Urinary bladder (tissue), 4 donors: ENCODE measurements around the gene CCM2L. TPM values are rescaled to one million over a fixed set of nuclear protein-coding genes. Genes with fewer than 3 reads are reported as not detected.

Experiments
- DNase-seq: peaks from one replicate; pipeline ENCODE4 v3.0.0-alpha.2; 2015; ENCODE audit errors: extremely low spot score
- H3K27ac ChIP-seq: one replicate; pipeline ENCODE4 v1.5.1; 2013; ENCODE audit warnings: low read depth, mild to moderate bottlenecking, moderate library complexity
- H3K36me3 ChIP-seq: one replicate; pipeline ENCODE4 v1.6.1; 2013; ENCODE audit warnings: mild to moderate bottlenecking, moderate library complexity; ENCODE audit not compliant: insufficient read depth
- H3K4me1 ChIP-seq: one replicate; pipeline ENCODE4 v1.6.1; 2013; ENCODE audit warnings: mild to moderate bottlenecking, moderate library complexity; ENCODE audit not compliant: insufficient read depth
- H3K4me3 ChIP-seq: one replicate; pipeline ENCODE4 v1.5.1; 2013; ENCODE audit warnings: low read depth, low read length
- WGBS: extraction: QIAGEN DNeasy Blood & Tissue Kit; methylation state at CpG from one replicate; pipeline ENCODE4 v1.1.7; 2013; 5-methylcytosine and 5-hydroxymethylcytosine counted together
- polyA plus RNA-seq: library from polyadenylated mRNA; stranded (reverse); fragments of 200-250 nt; gene quantifications from one replicate; pipeline ENCODE4 v1.2.3, GENCODE V29; 2013
- total RNA-seq: library from RNA; depleted of rRNA; stranded (reverse); fragments of >200 nt; gene quantifications from one replicate; pipeline ENCODE4 v1.2.3, GENCODE V29; 2014
- donor health status: healthy with polysubstance abuse.
- donor health status: healthy.

Gene CCM2L
- total and polyA plus RNA-seq, 2 donors: 5.8 to 9.3 TPM

- Histone ChIP-seq H3K4me1 (no peaks in the 10 kb centered on the region), H3K27ac (no peak overlapping the region), H3K4me3 (no peak overlapping the region), H3K36me3 (no peaks in the 10 kb centered on the region)
- DNase-seq: no peak
- WGBS: 63% methylated on average over 6 of the region's 6 CpGs
Measured at GRCh38 chr20:32067234-32067821, 57.1 kb downstream of the CCM2L start.

- no peaks in the 10 kb centered on the region for H3K4me1 ChIP-seq
- WGBS: 97% methylated on average over 2 of the region's 2 CpGs
- H3K27ac ChIP-seq: no peak overlapping the region
- no peaks in the 10 kb centered on the region for H3K36me3 ChIP-seq
- no peak for DNase-seq
- no peak overlapping the region for H3K4me3 ChIP-seq
Measured at GRCh38 chr20:32068174-32068573, 57.9 kb downstream of the CCM2L start.

GRCh38 chr20:32069711-32070110 lies 59.5 kb downstream of the CCM2L start:
- no peaks in the 10 kb centered on the region for H3K4me1 ChIP-seq
- no peak overlapping the region for H3K4me3 ChIP-seq
- no peak for DNase-seq
- H3K36me3 ChIP-seq: no peaks in the 10 kb centered on the region
- H3K27ac ChIP-seq: no peak overlapping the region

GRCh38 chr20:32070282-32070681 lies 60.0 kb downstream of the CCM2L start:
- 77% methylated on average over 1 of the region's 1 CpG for WGBS
- H3K4me1 ChIP-seq: no peaks in the 10 kb centered on the region
- H3K36me3 ChIP-seq: no peaks in the 10 kb centered on the region
- H3K27ac ChIP-seq: no peak overlapping the region
- DNase-seq: no peak
- no peak overlapping the region for H3K4me3 ChIP-seq

GRCh38 chr20:32070690-32071213 lies 60.5 kb downstream of the CCM2L start:
- H3K4me1 ChIP-seq: no peaks in the 10 kb centered on the region
- DNase-seq: no peak
- 31% methylated on average over 4 of the region's 4 CpGs for WGBS
- no peak overlapping the region for H3K27ac ChIP-seq
- H3K4me3 ChIP-seq: no peak overlapping the region
- H3K36me3 ChIP-seq: no peaks in the 10 kb centered on the region

GRCh38 chr20:32071395-32072167 lies 61.3 kb downstream of the CCM2L start:
- Histone ChIP-seq H3K27ac (no peak overlapping the region), H3K4me1 (no peaks in the 10 kb centered on the region), H3K4me3 (no peak overlapping the region), H3K36me3 (no peaks in the 10 kb centered on the region)
- WGBS: 81% methylated on average over 17 of the region's 17 CpGs
- no peak for DNase-seq

GRCh38 chr20:32072168-32072750 lies 62.0 kb downstream of the CCM2L start:
- WGBS: 73% methylated on average over 6 of the region's 6 CpGs
- Histone ChIP-seq H3K27ac (no peak overlapping the region), H3K36me3 (no peaks in the 10 kb centered on the region), H3K4me1 (no peaks in the 10 kb centered on the region), H3K4me3 (no peak overlapping the region)
- DNase-seq: no peak

- H3K4me1 ChIP-seq: no peaks in the 10 kb centered on the region
- 88% methylated on average over 1 of the region's 1 CpG for WGBS
- no peak for DNase-seq
- H3K4me3 ChIP-seq: no peak overlapping the region
- H3K27ac ChIP-seq: no peak overlapping the region
- H3K36me3 ChIP-seq: no peaks in the 10 kb centered on the region
Measured at GRCh38 chr20:32075534-32075933, 65.3 kb downstream of the CCM2L start.

GRCh38 chr20:32077190-32077589 lies 67.0 kb downstream of the CCM2L start:
- H3K36me3 ChIP-seq: no peaks in the 10 kb centered on the region
- WGBS: 70% methylated on average over 4 of the region's 4 CpGs

GRCh38 chr20:32078322-32078721 lies 68.1 kb downstream of the CCM2L start:
- H3K4me1 ChIP-seq: no peaks in the 10 kb centered on the region
- no peak for DNase-seq
- WGBS: 84% methylated on average over 5 of the region's 5 CpGs
- no peaks in the 10 kb centered on the region for H3K36me3 ChIP-seq
- no peak overlapping the region for H3K4me3 ChIP-seq
- no peak overlapping the region for H3K27ac ChIP-seq

More at GRCh38 chr20:32077190-32077589, 67.0 kb downstream of the CCM2L start:
- Histone ChIP-seq H3K4me3 (no peak overlapping the region), H3K4me1 (no peaks in the 10 kb centered on the region), H3K27ac (no peak overlapping the region)
- no peak for DNase-seq

GRCh38 chr20:32078791-32079190 lies 68.6 kb downstream of the CCM2L start:
- Histone ChIP-seq H3K4me1 (no peaks in the 10 kb centered on the region), H3K36me3 (no peaks in the 10 kb centered on the region), H3K27ac (no peak overlapping the region), H3K4me3 (no peak overlapping the region)
- no peak for DNase-seq

GRCh38 chr20:32079655-32080109 lies 69.4 kb downstream of the CCM2L start:
- Histone ChIP-seq H3K4me1 (no peaks in the 10 kb centered on the region), H3K36me3 (no peaks in the 10 kb centered on the region), H3K4me3 (no peak overlapping the region), H3K27ac (no peak overlapping the region)
- 62% methylated on average over 8 of the region's 8 CpGs for WGBS
- DNase-seq: no peak

- WGBS: 58% methylated on average over 3 of the region's 3 CpGs
- H3K4me3 ChIP-seq: no peak overlapping the region
- no peak for DNase-seq
- H3K4me1 ChIP-seq: no peaks in the 10 kb centered on the region
- no peak overlapping the region for H3K27ac ChIP-seq
- H3K36me3 ChIP-seq: no peaks in the 10 kb centered on the region
Measured at GRCh38 chr20:32080783-32081182, 70.5 kb downstream of the CCM2L start.
